H1 (cell line): ENCODE data around the gene UEVLD.

Experiments used
- CBX5 ChIP-seq: fragments of 300-800, 300-1000 bp; sonication (generic); IDR thresholded peaks from 2 replicates; pipeline ENCODE4 v1.7.1; 2016; ENCODE audit warnings: antibody characterized with exemption, low read length, low read depth
- CBX8 ChIP-seq: fragments of 300-800, 300-1000 bp; sonication (generic); IDR thresholded peaks from 2 replicates; pipeline ENCODE4 v1.7.1; 2016; ENCODE audit warnings: low read depth, low read length, borderline replicate concordance
- CTCF ChIP-seq, 3 experiments: IDR thresholded peaks; 1 replicate in 2 of 3; 2 replicates in 1 of 3; pipeline versions ENCODE4 v1.5.1 to v1.6.1; 2011; ENCODE audit warnings: low read length in 3 of 3, mild to moderate bottlenecking in 3 of 3, inconsistent platforms in 2 of 3, low read depth in 1 of 3, moderate library complexity in 1 of 3; ENCODE audit not compliant: insufficient read depth in 1 of 3; ENCODE audit errors: control extremely low read depth in 1 of 3
- GABPA ChIP-seq: IDR thresholded peaks from 2 replicates; pipeline ENCODE4 v1.6.1; 2011; ENCODE audit warnings: mild to moderate bottlenecking, low read length, moderate library complexity, borderline replicate concordance; ENCODE audit not compliant: insufficient read depth
- JUN ChIP-seq: IDR thresholded peaks from 2 replicates; pipeline ENCODE4 v1.6.1; 2011; ENCODE audit warnings: low read depth, mild to moderate bottlenecking, improper control_type of control experiment, low read length
- KDM5A ChIP-seq: fragments of 200-600 bp; IDR thresholded peaks from 2 replicates; pipeline ENCODE4 v1.7.1; 2012; ENCODE audit warnings: mild to moderate bottlenecking, low read length, inconsistent platforms, mixed read lengths
- POLR2A ChIP-seq, 2 experiments: IDR thresholded peaks; 1 replicate in 1 of 2; 2 replicates in 1 of 2; pipeline ENCODE4 v1.6.1; 2011; ENCODE audit warnings: low read depth in 2 of 2, low read length in 2 of 2, mild to moderate bottlenecking in 2 of 2; ENCODE audit errors: control extremely low read depth in 1 of 2
- SIN3A ChIP-seq, 2 experiments: IDR thresholded peaks in 1 of 2; conservative IDR thresholded peaks in 1 of 2; 2 replicates each; pipeline ENCODE4 v1.6.1; 2011 to 2012; ENCODE audit warnings: low read length in 2 of 2, improper control_type of control experiment in 1 of 2, low read depth in 1 of 2, mild to moderate bottlenecking in 1 of 2
- TCF12 ChIP-seq: IDR thresholded peaks from 2 replicates; pipeline ENCODE4 v1.6.1; 2011; ENCODE audit warnings: low read depth, mild to moderate bottlenecking, low read length
- ZNF274 ChIP-seq: IDR thresholded peaks from 2 replicates; pipeline ENCODE4 v1.7.0; 2012; ENCODE audit warnings: low read length, borderline replicate concordance; ENCODE audit errors: extremely low read depth

- TF ChIP-seq TCF12 (no peak), ZNF274 (no peak), JUN (no peak), CTCF (IDR thresholded peaks at IDR 0.05; ENCODE audit: control extremely low read depth in 1 of 3, insufficient read depth in 1 of 3, low read depth in 1 of 3, low read length in 3 of 3) (no peak), POLR2A (IDR thresholded peaks at IDR 0.05; ENCODE audit: control extremely low read depth in 1 of 2, low read depth in 2 of 2, low read length in 2 of 2) (no peak), SIN3A (conservative IDR thresholded peaks at IDR 0.05 in 1 of 2, IDR thresholded peaks at IDR 0.05 in 1 of 2; ENCODE audit: low read depth in 1 of 2, low read length in 2 of 2) (no peak), CBX8 (no peak), GABPA (no peak), KDM5A (no peak), CBX5 (no peak)
Observed at GRCh38 chr11:18623707-18624106, 35.2 kb upstream of the UEVLD start.
